ENCODE measurements around the gene ROBO4. TPM values are rescaled to one million over a fixed set of nuclear protein-coding genes. Genes with fewer than 3 reads are reported as not detected.

Gene ROBO4
- total and polyA plus RNA-seq, 2 donors (not counting 1 experiment from before 2014, with no cell fraction given): not detected

Other genes starting within 250 kb of the ROBO4 start
- 3.6 and 5.1 TPM in 2 replicates for gene SIAE, start 224.1 kb downstream of the ROBO4 start, total RNA-seq
- gene SIAE, start 224.1 kb downstream of the ROBO4 start, polyA plus RNA-seq: 4.5 and 5.5 TPM in 2 replicates
- gene SPA17, start 224.0 kb downstream of the ROBO4 start, total RNA-seq: 0.46 and 0.76 TPM in 2 replicates
- gene SPA17, start 224.0 kb downstream of the ROBO4 start, polyA plus RNA-seq: 0.20 and 0.21 TPM in 2 replicates
- gene NRGN, start 157.9 kb downstream of the ROBO4 start, total RNA-seq: 0.66 TPM in 1 of 2 replicates, not detected in the other
- 3.1 and 11.0 TPM in 2 replicates for gene NRGN, start 157.9 kb downstream of the ROBO4 start, polyA plus RNA-seq
- not detected in 2 replicates for gene VSIG2, start 145.6 kb downstream of the ROBO4 start, total RNA-seq
- gene VSIG2, start 145.6 kb downstream of the ROBO4 start, polyA plus RNA-seq: 0.36 TPM in 1 of 2 replicates, not detected in the other
- 1.4 and 1.8 TPM in 2 replicates for gene ESAM, start 135.6 kb downstream of the ROBO4 start, total RNA-seq
- 14.5 and 48.6 TPM in 2 replicates for gene ESAM, start 135.6 kb downstream of the ROBO4 start, polyA plus RNA-seq
- 26.8 and 33.4 TPM in 2 replicates for gene MSANTD2, start 97.5 kb downstream of the ROBO4 start, total RNA-seq
- gene MSANTD2, start 97.5 kb downstream of the ROBO4 start, polyA plus RNA-seq: 9.4 and 11.1 TPM in 2 replicates
- gene ROBO3, start 32.4 kb downstream of the ROBO4 start, total RNA-seq: 0.90 and 1.0 TPM in 2 replicates
- gene ROBO3, start 32.4 kb downstream of the ROBO4 start, polyA plus RNA-seq: 4.0 and 7.4 TPM in 2 replicates
- not detected in 2 replicates for gene HEPN1, start 21.4 kb upstream of the ROBO4 start, total RNA-seq
- gene HEPN1, start 21.4 kb upstream of the ROBO4 start, polyA plus RNA-seq: not detected in 2 replicates
- not detected in 2 replicates for gene HEPACAM, start 38.2 kb upstream of the ROBO4 start, total RNA-seq
- not detected in 2 replicates for gene HEPACAM, start 38.2 kb upstream of the ROBO4 start, polyA plus RNA-seq
- 1.8 TPM in 2 replicates for gene CCDC15, start 56.3 kb upstream of the ROBO4 start, total RNA-seq
- 0.29 and 0.31 TPM in 2 replicates for gene CCDC15, start 56.3 kb upstream of the ROBO4 start, polyA plus RNA-seq
- 27.0 and 27.1 TPM in 2 replicates for gene SLC37A2, start 165.4 kb upstream of the ROBO4 start, total RNA-seq
- 4.1 and 7.6 TPM in 2 replicates for gene SLC37A2, start 165.4 kb upstream of the ROBO4 start, polyA plus RNA-seq
- gene TMEM218, start 213.8 kb upstream of the ROBO4 start, total RNA-seq: 20.7 TPM in 2 replicates
- gene TMEM218, start 213.8 kb upstream of the ROBO4 start, polyA plus RNA-seq: 26.1 and 31.7 TPM in 2 replicates